ENCODE results near the gene LARP4B. TPM values are rescaled to one million over a fixed set of nuclear protein-coding genes. Genes with fewer than 3 reads are reported as not detected.

LARP4B gene
- total RNA-seq, 1 donor from 2014 or later, result 31.1 TPM

DNA sequence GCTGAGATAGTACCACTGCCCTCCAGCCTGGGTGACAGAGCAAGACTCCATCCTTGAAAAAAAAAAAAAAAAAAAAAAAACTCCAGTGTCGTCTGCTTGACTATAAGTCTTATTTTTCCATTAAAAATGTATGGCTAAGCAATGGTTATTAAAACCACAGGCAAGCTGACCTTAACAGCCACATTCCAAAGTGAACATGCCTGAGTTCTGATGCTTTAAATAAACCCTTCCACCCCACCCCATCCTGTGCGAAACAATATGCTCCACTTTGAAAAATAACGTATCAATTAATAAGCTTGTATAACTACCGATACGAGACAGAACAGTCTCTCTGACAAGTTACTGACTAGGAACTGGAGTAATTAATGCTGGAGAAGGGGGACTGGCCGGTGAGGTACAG is 63.7 kb downstream of the LARP4B start:
- DNase-seq (ENCODE audit: low read depth), result no peak
- Histone ChIP-seq H3K27me3 (ENCODE audit: control insufficient read depth, insufficient read depth, low read length) (no peaks in the 10 kb centered on the region), H3K4me3 (ENCODE audit: low read depth, low read length) (no peak overlapping the region), H3K36me3 (ENCODE audit: control insufficient read depth, insufficient read depth, low read length) (peaks cover 21% of the 10 kb centered on the region)
- no peak for FAIRE-seq
- TF ChIP-seq CTCF (IDR thresholded peaks at IDR 0.05; ENCODE audit: insufficient read depth, low read length, severe bottlenecking), result no peak

DNA sequence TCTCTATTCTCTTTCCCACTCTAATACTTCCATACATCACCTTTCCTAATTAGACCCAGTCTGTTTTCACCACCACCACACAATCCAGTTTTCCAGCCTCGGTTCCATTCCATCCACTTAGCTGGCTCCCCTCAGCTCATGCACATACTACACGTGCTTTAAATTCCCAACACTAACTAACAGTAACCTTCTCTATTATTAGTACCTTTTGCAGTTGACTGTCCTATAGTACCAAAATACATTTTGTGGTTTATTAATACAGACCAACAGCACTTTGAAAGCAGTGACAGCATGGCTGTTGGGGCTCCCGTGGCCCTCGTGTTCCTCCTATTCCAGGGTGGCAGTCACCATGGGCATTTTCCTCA is 64.9 kb downstream of the LARP4B start:
- TF ChIP-seq CTCF (IDR thresholded peaks at IDR 0.05; ENCODE audit: insufficient read depth, low read length, severe bottlenecking), result no peak
- DNase-seq (ENCODE audit: low read depth) (no peak), FAIRE-seq (no peak)
- peaks cover 17% of the 10 kb centered on the region for H3K36me3 ChIP-seq (ENCODE audit: control insufficient read depth, insufficient read depth, low read length)
- H3K4me3 ChIP-seq (ENCODE audit: low read depth, low read length), result no peak overlapping the region
- H3K27me3 ChIP-seq (ENCODE audit: control insufficient read depth, insufficient read depth, low read length), result no peaks in the 10 kb centered on the region

DNA sequence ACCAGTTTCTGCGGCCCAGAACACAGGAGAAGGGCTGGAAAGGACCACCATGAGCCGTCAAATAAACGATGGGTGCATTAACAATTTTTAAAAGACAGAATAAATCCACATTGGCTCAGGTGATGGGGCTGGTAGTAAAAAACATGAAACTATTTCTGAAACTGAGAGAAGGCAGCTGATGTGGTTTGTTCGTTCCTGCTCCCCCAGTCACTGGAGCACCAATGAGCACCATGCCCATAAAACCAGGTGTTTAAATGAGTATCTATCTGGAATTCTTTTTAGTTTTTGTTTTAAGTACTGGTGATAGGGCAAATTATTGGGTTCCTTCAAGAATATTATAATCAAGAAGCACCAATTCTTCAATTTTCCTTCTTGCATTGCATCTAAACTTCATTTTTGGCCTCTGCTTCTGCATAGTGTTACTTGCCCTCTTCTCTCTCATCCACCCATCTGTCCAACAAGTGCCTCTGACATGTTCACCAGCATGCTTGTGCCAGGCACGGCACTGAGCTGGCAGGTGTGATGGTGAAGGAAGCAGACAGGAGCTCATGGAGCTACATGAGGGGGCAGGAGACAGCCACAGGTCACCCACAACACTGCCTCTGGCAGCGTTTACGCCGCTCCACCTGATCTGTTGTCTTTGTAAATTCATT is 65.5 kb downstream of the LARP4B start:
- TF ChIP-seq CTCF (IDR thresholded peaks at IDR 0.05; ENCODE audit: insufficient read depth, low read length, severe bottlenecking), result no peak
- DNase-seq (ENCODE audit: low read depth) (no peak), FAIRE-seq (no peak)
- H3K27me3 ChIP-seq (ENCODE audit: control insufficient read depth, insufficient read depth, low read length), result no peaks in the 10 kb centered on the region
- H3K4me3 ChIP-seq (ENCODE audit: low read depth, low read length), result no peak overlapping the region
- H3K36me3 ChIP-seq (ENCODE audit: control insufficient read depth, insufficient read depth, low read length), result peaks cover 14% of the 10 kb centered on the region

DNA sequence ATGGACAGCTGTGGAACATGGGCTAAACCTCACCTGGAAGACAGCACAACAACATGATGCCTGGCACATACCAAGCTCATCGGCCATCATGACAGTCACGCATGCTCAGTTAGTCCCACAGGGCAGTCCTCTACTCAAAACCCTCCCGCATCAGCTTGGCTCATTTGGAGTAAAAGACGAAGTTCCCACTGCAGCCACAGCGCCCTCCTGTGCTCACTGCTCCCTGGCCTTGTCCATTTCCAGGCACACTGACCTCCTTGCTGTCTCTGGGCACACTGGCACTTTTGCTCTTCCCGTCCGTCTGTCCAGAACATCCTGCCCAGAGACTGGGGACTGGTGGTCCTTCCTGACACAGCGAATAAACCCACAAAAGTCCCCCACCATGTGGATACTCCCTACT is 66.2 kb downstream of the LARP4B start:
- no peak for TF ChIP-seq CTCF (IDR thresholded peaks at IDR 0.05; ENCODE audit: insufficient read depth, low read length, severe bottlenecking)
- H3K4me3 ChIP-seq (ENCODE audit: low read depth, low read length), result no peak overlapping the region
- DNase-seq (ENCODE audit: low read depth) (no peak), FAIRE-seq (no peak)
- H3K36me3 ChIP-seq (ENCODE audit: control insufficient read depth, insufficient read depth, low read length), result peaks cover 13% of the 10 kb centered on the region
- H3K27me3 ChIP-seq (ENCODE audit: control insufficient read depth, insufficient read depth, low read length), result no peaks in the 10 kb centered on the region

GRCh38 chr10:860519-860918 is 71.0 kb downstream of the LARP4B start:
- DNase-seq (ENCODE audit: low read depth) (no peak), FAIRE-seq (no peak)
- H3K36me3 ChIP-seq (ENCODE audit: control insufficient read depth, insufficient read depth, low read length), result peaks cover 13% of the 10 kb centered on the region
- no peak overlapping the region for H3K4me3 ChIP-seq (ENCODE audit: low read depth, low read length)
- H3K27me3 ChIP-seq (ENCODE audit: control insufficient read depth, insufficient read depth, low read length), result no peaks in the 10 kb centered on the region
- TF ChIP-seq CTCF (IDR thresholded peaks at IDR 0.05; ENCODE audit: insufficient read depth, low read length, severe bottlenecking), result no peak
